ENCODE results near the gene CD300LB.
"Not testable (repeated sequence)": the region's sequence is repeated elsewhere in the genome, so short reads cannot be mapped to it uniquely, and the experiment has no call there.

Gene CD300LB

DNA sequence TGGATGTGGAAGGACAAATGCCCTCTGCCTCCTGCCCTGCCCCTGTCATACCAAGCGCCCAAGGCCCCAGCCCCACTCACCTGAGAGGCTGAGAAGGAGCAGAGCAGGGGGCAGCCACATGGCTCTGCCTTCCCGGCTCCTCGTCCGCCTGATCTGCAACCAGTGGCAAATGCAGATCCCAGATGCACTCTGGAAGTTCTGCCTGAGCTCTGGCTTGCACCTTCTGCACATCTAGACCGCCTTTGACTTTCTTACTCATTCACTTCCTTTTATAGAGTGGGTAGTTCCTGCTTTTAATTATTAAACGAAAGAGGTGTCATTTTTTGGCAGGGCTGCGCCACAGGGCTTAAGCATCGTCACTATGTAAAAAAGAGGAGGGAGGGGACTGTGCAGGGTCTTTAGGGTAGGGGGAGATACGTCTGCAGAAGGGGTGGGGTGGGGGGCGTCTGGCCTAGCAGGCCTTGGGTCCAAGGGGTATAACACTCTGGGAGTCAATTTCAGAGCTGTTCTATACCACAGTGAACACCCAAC is at the start of gene CD300LB:
TSS of gene CD300LB (minus strand) at position 245 of the 531 bp plus-strand sequence. CDS start at position 120, 125 bp downstream.
- DNase-seq: no peak

DNA sequence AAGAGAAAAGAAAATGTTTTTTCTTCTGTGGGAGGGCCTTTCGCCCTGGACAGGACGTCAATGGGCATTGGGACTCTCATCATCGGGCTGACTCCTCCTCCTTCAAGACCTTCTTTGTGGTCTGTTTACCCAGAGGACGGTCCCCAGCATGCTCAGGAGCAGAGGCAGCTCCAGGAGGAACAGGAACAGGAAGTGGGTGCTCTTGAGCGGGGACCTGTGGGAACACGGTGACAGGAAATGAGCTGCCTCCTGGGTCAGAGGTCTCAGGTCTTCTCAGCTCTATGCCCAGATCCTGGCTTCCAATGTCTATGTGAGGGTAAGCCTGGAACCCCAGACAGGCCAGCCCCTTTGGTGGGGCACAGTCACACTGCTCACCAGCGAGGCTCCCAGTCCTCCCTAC is 48.6 kb upstream of the CD300LB start:
- DNase-seq: no peak

DNA sequence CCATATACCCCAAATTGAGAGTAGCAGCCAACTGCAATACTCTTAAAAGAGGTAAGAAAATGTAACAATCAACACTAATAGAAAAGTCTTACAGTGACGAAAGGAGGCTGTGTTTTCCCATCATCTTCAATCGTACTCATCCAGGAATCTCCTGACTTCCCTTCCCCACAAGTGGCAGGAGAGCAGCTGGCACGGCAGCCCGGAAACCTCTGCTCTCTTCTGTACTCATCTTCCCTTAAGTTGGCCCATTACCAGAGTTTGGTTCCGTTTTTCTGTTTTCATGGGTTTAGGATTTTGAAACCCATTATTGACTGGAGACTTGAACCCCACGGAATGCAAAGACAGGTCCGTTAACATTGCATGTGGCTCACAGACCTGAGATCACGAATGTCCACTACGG is 47.7 kb upstream of the CD300LB start:
- no peak for DNase-seq

DNA sequence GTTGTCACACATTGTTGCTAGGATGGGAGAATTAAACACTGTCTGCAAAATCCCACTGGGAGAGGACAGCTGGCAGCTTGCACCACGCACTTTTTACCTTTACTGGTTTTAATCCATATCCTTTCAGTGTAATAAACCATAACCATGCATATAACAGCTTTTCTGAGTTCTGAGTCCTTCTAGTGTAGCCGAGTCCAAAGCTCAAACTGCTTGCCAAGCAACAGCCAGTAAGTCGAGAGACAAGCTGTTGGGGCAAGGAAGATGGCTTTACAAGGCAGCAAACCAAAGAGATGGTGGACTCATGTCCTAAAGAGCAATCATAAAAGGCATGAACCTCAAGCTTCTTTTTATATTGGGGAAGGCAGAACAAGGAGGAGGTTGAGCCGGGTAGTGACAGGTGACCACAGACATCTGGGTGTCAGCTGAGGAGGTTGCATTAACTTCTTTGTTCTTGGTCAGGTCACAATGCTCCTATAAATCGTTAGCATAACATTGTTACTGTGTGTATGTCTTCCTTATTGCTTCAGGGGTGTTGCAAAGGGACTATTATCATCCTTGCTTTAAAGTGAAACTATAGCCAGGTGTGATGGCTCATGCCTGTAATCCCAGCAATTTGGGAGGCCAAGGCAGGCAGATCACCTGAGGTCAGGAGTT is 43.3 kb upstream of the CD300LB start:
- DNase-seq: no peak

DNA sequence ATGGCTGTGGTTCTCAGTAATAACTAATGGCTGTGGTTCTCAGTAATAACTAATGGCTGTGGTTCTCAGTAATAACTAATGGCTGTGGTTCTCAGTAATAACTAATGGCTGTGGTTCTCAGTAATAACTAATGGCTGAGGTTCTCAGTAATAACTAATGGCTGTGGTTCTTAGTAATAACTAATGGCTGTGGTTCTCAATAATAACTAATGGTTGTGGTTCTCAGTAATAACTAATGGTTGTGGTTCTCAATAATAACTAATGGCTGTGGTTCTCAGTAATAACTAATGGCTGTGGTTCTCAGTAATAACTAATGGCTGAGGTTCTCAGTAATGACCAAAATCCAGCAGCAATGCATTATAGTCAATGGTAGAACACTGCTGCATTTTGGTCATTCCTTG is 42.4 kb upstream of the CD300LB start:
- not testable (repeated sequence) for DNase-seq

DNA sequence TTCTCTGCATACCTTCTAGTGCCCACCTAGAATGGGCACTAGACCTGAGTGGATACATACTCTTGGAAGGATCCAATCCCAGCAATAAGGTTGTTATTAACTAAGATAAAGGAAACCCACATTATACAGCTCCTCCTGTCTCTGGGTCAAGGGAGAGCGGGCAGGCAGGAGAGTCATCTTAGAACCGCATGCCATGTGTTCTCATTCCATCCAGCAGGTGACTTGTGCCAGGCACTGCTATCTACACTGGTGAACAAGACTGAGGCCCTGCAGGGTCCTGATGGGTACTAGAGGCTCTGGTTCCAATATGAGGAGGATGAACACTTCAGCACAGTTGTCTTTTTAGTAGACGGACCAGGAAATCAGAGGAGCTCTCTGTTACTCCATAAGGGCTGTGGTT is 41.9 kb upstream of the CD300LB start:
- no peak for DNase-seq

DNA sequence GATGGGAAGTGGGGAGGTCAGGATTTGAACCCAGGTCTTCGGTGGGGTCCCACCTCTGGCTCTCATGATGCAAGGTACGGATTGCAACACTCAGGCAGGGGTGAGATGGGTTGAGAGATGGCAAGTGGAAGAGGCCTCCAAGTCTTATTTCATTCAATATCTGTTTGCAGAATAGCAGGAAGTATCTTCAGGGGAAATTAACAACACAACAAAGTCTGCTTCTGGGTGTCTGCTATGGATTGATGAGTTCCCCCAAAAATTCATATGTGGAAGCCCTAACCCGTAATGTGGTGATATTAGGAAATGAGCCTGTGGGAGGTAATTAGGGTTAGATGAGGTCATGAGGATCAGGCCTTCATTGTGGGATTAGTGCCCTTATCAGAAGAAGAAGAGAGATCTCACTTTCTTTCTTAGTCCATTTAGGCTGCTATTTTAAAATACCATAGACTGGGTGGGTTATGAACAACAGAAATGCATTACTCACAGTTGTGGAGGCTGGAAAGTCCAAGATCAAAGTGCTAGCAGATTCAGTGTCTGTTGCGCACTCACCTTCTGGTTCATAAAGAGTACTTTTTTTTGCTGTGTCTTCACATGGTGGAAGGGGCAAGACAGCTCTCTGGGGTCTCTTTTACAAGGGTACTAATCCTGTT is 40.5 kb upstream of the CD300LB start:
- DNase-seq: no peak

DNA sequence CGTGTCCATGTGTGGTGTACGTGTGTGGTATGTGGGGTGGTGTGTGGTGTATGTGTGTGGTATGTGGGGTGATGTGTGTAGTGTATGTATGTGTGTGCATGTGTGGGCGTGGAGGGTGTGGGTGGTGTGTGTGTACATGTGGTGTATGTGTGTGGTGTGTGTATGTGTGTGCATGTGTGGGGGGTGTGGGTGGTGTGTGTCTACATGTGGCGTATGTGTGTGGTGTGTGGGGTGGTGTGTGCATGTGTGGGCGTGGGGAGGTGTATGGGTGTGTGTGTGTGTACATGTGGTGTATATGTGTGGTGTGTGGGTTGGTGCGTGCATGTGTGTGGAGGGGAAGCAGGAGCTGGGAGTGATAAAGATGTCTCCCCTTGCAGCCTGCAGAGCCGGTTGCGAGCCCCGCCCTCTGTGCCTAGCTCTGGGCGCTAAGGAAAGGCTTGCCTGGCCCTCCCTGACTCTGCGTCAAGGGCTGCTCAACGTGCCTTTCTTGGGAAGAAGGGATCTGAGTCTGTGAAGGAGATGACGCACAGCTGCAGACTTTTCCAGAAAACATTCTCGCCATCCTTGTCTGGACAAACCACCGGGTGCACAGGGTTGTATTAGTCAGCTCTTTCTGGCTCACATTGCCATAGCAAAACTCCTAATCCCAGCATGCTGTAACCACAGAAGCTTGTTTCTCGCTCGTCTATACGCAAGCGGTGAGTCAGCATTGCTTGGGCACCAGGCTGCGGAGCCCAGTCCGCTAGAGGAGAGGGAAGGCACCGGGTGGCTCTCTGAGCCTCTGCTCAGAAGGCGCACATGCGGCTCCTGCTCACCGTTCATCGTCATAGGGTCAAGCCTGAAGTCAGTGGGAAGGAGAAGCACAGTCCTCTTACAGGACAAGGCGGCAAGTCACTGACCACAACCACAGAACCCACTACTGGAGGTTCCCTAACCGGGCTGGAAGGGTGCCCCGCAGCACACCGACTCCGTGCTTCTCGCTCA is 38.0 kb upstream of the CD300LB start:
- DNase-seq: peak; percentile 18

DNA sequence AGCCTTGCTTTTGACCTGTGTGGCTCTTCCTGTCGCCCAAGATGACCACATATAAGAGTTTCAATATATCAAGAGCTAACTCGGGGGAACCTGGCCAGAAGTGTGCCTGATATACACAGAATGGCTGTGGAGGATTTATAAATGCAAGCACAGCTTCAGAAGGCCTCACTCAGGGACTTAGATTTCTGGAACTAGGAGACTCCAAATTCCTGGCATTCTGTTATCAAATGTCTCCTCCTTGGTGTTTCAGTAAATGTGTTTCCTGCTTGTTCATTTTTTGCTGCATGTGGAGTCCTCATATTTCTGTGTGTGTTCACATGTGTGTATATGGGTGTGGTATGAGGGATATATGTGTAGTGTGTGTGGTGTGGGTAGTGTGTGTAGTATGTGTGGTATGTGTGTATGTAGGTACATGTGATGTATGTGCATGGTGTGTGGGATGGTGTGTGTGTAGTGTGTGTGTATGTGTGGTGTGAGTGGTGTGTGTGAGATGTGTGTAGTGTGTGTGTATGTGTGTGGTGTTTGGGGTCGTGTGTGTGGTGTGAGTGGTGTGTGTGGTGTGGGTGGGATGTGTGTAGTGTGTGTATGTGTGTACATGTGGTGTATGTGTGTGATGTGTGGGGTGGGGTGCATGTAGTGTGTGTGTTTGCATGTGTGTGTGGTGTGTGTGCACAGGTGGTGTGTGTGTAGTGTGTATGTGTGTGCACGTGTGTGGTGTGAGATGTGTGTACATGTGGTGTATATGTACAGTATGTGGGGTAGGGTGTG is 37.0 kb upstream of the CD300LB start:
- DNase-seq: no peak

DNA sequence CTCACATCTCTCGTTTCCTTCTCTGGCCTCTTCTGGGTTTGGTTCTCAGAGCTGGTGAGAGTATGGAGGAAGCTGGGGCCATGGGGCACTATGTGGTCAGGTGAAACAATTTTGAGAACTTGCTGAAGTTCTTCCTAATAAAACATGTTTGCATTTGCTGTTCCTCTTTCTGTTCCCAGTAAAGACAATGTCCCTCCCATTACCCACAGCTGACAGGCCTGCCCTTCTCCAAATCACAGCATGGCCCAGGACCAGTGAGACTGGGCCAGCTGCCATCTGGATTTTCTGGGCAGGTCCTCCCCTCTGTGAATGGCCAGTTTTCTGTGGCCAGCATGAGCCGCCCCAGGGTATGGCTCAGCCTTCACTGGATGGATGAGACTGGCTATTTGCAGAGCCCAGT is 36.1 kb upstream of the CD300LB start, which contains the start of gene CD300H:
TSS of gene CD300H (minus strand) at position 113 of the 400 bp plus-strand sequence.
- DNase-seq: no peak

DNA sequence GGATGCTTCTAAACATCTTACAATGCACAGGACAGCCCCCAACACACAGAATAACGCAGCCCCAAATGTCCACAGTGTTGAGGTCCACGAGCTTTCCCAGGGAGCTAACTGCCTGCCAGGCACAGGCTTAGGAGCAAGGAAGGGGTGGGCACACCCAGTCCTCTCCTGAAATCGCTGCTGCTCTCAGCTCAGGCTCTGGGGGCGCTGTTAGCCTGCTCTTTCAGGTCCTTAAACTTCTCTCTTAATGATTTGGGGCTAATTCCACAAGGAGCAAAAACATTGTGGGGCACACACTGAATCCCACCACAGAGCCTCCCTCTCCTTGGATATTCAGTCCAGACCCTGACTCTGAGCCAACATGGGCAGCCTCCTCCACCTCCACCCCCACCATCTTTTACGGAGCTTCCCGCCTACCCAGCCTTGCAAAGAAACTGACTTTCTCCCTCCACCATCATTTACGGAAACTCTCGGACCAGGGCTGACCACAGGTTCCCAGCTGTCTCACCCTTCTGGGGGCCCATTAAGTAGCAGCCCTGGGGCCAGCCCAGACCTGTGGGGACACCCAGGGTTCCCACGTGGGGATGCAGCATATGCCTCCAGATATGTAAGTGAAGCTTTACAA is 35.0 kb upstream of the CD300LB start:
- DNase-seq: peak; percentile 23

DNA sequence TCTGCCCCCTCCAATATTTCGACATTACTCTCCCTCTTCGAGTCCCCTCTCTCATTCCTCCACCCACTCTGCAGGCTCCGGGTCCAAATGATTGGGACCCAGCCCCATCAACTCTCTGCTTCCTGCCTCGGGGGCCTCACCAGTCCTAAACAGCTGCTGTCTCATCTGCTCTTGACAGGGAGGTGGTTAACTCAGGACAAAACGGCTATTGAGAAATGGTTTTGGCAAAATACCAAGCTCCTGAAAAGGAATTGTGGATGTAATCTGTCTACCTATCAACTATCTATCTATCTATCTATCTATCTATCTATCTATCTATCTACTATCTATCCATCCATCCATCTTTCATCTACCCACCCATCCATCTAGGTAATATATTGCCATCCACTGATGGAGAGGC is 33.9 kb upstream of the CD300LB start:
- DNase-seq: no peak

DNA sequence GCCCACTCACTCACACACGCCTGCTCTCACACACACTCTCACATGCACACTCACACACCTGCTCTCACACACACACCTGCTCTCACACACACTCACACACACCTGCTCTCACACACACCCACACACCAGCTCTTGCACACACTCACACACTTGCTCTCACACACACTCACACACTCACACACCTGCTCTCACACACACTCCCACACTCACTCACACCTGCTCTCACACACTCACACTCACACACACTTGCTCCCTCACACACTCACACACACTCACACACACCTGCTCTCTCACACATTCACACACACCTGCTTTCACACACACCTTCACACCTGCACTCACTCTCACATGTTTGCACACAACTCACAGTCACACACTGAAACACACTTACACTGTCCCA is 32.1 kb upstream of the CD300LB start:
- DNase-seq: no peak

DNA sequence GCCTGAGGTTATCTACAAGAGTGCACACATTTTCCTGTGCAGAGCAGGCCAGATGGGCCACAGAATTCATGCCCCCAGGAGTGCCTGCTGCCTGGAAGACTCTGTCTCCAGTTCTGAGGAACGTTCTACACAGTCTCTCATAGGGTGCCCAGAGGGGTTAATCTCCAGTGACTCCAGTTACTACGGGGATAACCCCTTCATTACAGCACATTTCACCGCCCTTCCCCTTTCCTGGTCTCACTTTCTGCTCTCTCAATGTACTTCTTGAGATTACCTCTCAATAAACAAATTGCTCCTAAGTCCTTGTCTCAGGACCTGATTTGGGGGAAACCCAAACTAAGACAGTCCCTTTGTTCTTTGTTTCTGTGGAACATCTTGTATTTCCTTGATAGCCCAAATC is 30.3 kb upstream of the CD300LB start:
- DNase-seq: no peak

DNA sequence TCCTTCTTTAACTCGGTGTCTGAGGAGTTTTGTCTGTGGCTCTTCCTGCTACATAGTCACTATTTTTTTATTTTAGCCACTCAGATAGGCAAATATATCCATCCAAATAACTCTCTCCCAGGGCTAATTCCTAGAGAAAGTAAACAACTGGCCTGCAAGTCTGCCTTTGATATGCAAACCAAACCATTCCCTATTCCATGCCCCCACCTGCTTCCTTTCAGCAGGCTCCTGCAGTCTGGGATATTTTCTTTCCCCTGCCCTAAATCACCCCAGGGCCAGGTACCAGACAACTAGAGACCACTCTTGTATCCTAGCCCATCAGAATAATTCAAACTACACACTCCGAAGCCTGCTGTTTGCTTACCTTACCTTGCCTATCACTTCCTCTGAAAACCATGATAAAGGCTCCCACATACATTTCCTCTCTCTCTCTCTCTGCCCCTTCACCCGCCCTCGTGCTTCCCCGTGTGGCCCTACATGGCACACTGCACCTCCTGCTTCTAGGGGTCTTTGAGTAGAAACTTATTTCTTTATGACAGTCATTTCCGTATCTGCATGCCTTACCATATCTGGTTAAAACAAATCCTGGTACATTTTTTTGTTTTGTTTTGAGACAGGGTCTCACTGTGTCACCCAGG is 27.7 kb upstream of the CD300LB start:
- DNase-seq: no peak

DNA sequence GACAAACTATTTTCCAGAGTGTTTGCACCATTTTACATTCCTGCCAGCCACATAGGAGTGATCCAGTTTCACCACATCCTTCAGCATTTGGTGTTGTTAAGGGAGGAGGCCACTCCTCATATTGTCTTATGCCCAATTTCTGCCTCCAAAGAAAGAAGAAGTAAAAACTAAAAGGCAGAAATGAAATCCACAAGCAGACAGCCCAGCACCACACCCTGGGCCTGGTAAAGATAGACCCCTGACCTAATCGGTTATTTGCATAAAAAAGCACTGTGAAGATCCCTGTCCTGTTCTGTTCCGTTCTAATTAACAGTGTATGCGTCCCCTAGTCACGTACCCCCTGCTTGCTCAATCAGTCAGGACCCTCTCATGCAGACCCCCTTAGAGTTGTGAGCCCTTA is 27.1 kb upstream of the CD300LB start:
- not testable (repeated sequence) for DNase-seq

DNA sequence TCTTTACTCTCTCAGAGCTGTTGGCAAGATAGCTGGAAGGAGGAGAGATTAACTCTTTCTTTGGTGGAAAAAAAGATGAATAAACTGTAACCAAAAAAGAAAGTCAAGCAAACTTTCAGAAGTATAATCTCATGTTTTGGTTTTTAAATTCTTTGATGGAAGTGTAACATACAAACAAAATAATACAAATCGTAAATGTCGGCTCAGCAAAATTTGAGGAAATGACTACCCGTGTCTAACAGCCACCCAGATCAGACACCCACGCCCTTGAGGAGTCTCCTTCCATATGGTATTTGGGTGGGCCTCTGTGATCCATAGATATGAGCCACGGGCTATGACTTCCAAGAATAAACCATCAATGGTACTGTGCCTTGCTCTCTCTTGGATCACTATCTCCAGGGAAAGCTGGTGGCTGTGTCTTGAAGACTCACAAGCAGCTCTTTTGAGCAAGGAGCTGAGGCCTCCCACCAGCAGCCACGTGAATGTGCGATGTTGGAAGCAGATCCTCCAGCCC is 24.2 kb upstream of the CD300LB start:
- no peak for DNase-seq

DNA sequence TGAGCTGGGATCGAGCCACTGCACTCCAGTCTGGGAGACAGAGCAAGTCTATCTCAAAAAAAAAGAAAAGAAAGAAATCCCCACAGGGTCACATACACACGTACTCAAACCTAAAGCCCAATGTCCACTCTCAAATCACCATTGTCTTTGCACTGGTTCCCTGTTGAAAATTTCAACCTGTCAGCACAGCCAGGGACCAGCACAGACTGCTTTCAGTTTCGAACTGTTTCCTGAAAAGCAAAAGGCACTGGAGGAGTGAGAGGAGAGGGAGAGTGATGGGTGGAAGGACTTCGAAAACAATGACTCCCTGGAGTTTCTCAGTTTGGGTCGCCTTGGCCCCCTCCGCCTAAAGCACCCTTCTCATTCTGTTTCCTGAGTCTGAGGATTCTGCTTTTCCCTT is 23.6 kb upstream of the CD300LB start:
- no peak for DNase-seq

DNA sequence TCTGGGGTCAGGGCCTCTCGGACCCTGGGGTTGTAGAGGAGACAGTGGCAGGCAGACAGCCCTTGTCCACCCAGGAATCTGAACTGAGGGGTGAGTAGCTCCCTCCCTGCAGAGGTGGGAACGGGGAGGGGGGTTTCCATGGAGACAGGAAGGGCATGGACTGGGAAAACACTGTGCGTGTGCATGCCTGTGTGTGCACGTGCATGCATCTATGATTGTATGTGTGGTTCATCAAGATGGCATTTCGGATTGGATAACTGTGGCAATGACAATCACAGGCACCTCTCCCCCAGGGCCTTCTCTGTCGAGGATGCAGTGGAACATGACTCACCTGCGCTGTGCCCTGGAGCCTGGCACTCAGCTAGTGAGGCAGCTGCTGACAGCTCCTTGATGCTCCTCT is 20.8 kb upstream of the CD300LB start:
- no peak for DNase-seq

DNA sequence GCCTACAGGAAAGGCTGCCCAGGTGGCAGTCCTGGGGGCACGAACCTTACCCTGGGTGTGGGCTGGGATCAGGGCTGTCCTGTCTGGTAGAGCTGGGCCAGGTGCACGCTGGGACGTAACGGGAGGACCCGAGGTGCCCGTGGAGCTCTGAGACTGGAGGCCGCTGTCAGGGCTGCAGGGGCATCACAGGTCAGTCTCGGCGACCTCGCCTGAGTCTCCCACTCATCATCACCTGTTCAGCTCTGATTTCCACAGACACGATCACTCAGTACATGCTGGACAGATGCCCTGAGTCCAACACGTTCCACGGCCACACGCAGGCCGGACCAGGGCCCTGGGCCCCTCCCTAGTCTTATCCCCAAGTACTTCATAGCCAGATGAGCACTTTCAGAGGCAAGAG is 19.3 kb upstream of the CD300LB start:
- no peak for DNase-seq

DNA sequence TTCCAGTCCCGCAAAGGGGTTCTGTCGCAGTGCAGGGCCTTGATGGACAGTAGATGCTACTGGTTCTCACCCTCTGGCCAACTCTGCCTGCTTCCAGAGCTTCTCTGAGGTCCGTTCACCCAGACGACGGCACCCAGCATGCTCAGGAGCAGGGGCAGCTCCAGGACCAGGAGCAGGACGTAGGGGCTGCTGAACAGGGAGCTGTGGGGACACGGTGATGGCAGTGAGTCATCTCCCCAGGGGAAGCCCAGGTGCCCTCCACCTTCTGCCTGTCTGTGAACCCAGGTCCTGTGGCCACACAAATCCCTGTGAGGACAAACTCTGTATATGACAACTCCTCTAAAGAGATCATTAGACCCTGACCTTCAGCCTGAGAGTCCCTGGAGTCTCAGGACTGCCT is 18.1 kb upstream of the CD300LB start:
- no peak for DNase-seq
